SK-N-SH treated with all-trans-retinoic acid at 6 μM for 48 hours (cell line): ENCODE measurements around the gene ZBTB42.

Source experiments
- ARNTL ChIP-seq: fragments of 450-650 bp; formaldehyde crosslinking; IDR thresholded peaks from 2 replicates; pipeline ENCODE4 v1.5.0; 2020; ENCODE audit warnings: low read depth, mild to moderate bottlenecking, moderate library complexity, borderline replicate concordance
- BACH2 ChIP-seq: fragments of 250-450 bp; sonication (Bioruptor Pico); IDR thresholded peaks from 2 replicates; pipeline ENCODE4 v1.9.0; 2021; ENCODE audit warnings: mild to moderate bottlenecking, borderline replicate concordance
- CREB5 ChIP-seq: fragments of 250-450 bp; sonication (Bioruptor Pico); IDR thresholded peaks from 2 replicates; pipeline ENCODE4 v1.5.1; 2020; ENCODE audit warnings: low read depth, mild to moderate bottlenecking, moderate library complexity
- ESRRG ChIP-seq: fragments of 250-450 bp; sonication (Bioruptor Pico); IDR thresholded peaks from 2 replicates; pipeline ENCODE4 v1.6.1; 2021; ENCODE audit warnings: mild to moderate bottlenecking
- ISL1 ChIP-seq: fragments of 250-450 bp; sonication (Bioruptor Pico); IDR thresholded peaks from 2 replicates; pipeline ENCODE4 v2.1.2; 2022; ENCODE audit warnings: mild to moderate bottlenecking, moderate library complexity
- OSR1 ChIP-seq: fragments of 250-450 bp; sonication (Bioruptor Pico); IDR thresholded peaks from 2 replicates; pipeline ENCODE4 v1.8.0; 2022; ENCODE audit warnings: moderate library complexity, mild to moderate bottlenecking, inconsistent platforms
- PATZ1 ChIP-seq: fragments of 250-450 bp; sonication (Bioruptor Pico); IDR thresholded peaks from 2 replicates; pipeline ENCODE4 v1.8.0; 2020; ENCODE audit warnings: mild to moderate bottlenecking, moderate library complexity, borderline replicate concordance
- PPARA ChIP-seq: fragments of 250-450 bp; sonication (Bioruptor Pico); IDR thresholded peaks from 2 replicates; pipeline ENCODE4 v1.5.0; 2020; ENCODE audit warnings: mild to moderate bottlenecking, borderline replicate concordance
- RARB ChIP-seq: fragments of 250-450 bp; sonication (Bioruptor Pico); IDR thresholded peaks from 2 replicates; pipeline ENCODE4 v1.8.0; 2021; ENCODE audit warnings: mild to moderate bottlenecking, moderate library complexity
- TOX ChIP-seq: fragments of 250-450 bp; sonication (Bioruptor Pico); IDR thresholded peaks from 2 replicates; pipeline ENCODE4 v1.8.0; 2021; ENCODE audit warnings: mild to moderate bottlenecking, moderate library complexity, borderline replicate concordance
- ZFP3 ChIP-seq: fragments of 250-450 bp; sonication (Bioruptor Pico); IDR thresholded peaks from 2 replicates; pipeline ENCODE4 v1.5.0; 2020; ENCODE audit warnings: mild to moderate bottlenecking, moderate library complexity
- ZFP30 ChIP-seq: fragments of 450-650 bp; formaldehyde crosslinking; IDR thresholded peaks from 2 replicates; pipeline ENCODE4 v1.5.0; 2022; ENCODE audit warnings: mild to moderate bottlenecking, moderate library complexity
- TF ChIP-seq, protein P1 (sequence below): fragments of 250-450 bp; sonication (Bioruptor Pico); IDR thresholded peaks from 2 replicates; pipeline ENCODE4 v1.5.1; 2021; ENCODE audit warnings: mild to moderate bottlenecking, moderate library complexity

DNA sequence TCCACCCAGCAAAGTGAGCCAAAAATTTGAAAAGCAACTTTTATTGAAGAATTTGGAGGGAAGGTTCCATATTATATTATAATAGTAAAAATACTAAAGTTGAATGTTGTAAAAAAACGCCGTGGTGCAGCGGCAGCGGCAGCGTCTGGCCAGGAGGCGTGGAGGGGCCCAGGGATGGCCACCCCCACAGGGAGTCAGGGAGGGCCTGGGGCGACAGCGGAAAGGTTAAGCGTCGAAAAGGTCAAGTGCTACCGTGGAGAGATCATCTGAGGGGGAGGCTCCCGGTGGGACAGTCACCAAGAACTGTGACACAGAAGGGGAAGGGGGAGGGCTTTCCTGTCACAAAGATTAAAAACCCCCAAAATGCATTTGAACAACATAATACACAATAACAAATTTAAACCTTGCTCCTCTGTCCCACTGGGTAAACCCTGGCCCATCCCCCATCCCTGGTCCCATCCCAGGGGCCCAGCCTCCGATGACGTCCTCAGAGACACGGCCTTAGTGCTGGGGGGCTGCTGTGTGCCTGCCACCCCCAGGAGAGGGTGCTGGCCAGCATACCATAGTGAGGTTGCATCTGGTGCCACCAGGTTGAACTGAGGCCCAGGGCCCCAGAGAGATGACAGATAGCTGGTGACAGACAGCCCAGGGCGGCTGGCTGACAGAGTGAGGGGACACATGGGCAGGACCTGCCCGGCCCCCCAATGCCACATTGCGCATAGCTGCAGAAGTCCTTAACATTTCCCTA lies 31.4 kb upstream of the ZBTB42 start:
- TF ChIP-seq ESRRG (no peak), BACH2 (CRISPR knock-in tag) (no peak), TOX (CRISPR knock-in tag) (no peak), CREB5 (no peak), ZFP3 (CRISPR knock-in tag) (no peak), RARB (CRISPR knock-in tag) (no peak), OSR1 (CRISPR knock-in tag) (no peak), PATZ1 (CRISPR knock-in tag) (no peak), ISL1 (CRISPR knock-in tag) (no peak), ARNTL (CRISPR knock-in tag) (no peak), ZFP30 (CRISPR knock-in tag) (no peak), PPARA (CRISPR knock-in tag) (no peak)
- TF ChIP-seq, protein P1, sequence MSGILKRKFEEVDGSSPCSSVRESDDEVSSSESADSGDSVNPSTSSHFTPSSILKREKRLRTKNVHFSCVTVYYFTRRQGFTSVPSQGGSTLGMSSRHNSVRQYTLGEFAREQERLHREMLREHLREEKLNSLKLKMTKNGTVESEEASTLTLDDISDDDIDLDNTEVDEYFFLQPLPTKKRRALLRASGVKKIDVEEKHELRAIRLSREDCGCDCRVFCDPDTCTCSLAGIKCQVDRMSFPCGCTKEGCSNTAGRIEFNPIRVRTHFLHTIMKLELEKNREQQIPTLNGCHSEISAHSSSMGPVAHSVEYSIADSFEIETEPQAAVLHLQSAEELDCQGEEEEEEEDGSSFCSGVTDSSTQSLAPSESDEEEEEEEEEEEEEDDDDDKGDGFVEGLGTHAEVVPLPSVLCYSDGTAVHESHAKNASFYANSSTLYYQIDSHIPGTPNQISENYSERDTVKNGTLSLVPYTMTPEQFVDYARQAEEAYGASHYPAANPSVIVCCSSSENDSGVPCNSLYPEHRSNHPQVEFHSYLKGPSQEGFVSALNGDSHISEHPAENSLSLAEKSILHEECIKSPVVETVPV (CRISPR knock-in tag) = no peak
